Testis (tissue), 5 donors: ENCODE data around the gene AADACL2. TPM values are rescaled to one million over a fixed set of nuclear protein-coding genes. Genes with fewer than 3 reads are reported as not detected.

Source experiments
- DNase-seq: peaks from one replicate; pipeline ENCODE4 v3.0.0-alpha.2; 2019
- H3K27ac ChIP-seq, 2 donors: fragments of 200-600 bp; sonication (generic); one replicate each; pipeline ENCODE4 v1.5.1; 2019
- H3K27me3 ChIP-seq: fragments of 200-600 bp; sonication (generic); one replicate; pipeline ENCODE4 v1.5.1; 2019
- H3K36me3 ChIP-seq: fragments of 200-600 bp; sonication (generic); one replicate; pipeline ENCODE4 v1.5.1; 2017; ENCODE audit warnings: low read depth; ENCODE audit errors: missing control alignments
- H3K4me1 ChIP-seq: fragments of 200-600 bp; sonication (generic); one replicate; pipeline ENCODE4 v1.5.1; 2019
- H3K4me3 ChIP-seq, 2 donors: fragments of 200-600 bp; sonication (generic); one replicate each; pipeline ENCODE4 v1.5.1; 2017 to 2019
- H3K9me3 ChIP-seq: fragments of 200-600 bp; sonication (generic); one replicate; pipeline ENCODE4 v1.5.1; 2017
- POLR2A ChIP-seq: fragments of 450-650 bp; IDR thresholded peaks from one replicate; pipeline ENCODE4 v1.6.1; 2017; ENCODE audit warnings: antibody characterized with exemption, mild to moderate bottlenecking, moderate library complexity
- WGBS, 2 donors: methylation state at CpG; one replicate each; pipeline ENCODE4 v1.1.5; 2018; 5-methylcytosine and 5-hydroxymethylcytosine counted together
- intact Hi-C: fragments of 100-400 bp; cut with DNase I; formaldehyde crosslinking; loops from one replicate; pipeline ENCODE4 v1.15.1; 2023; ENCODE audit warnings: low total_unique reads
- long read RNA-seq, 2 donors: transcript quantifications; one replicate each; lab custom pipeline, GENCODE V29; 2026
- polyA plus RNA-seq: library from polyadenylated mRNA; stranded (reverse); fragments of 350-450 nt; fragmentation: Illumina TruSeq; extraction: RNeasy Lipid Tissue Mini Kit (QIAGEN cat#74804); gene quantifications from one replicate; pipeline ENCODE4 v1.2.3, GENCODE V29; 2014; ENCODE audit warnings: low read depth, low replicate concordance; ENCODE audit not compliant: insufficient read depth
- total RNA-seq, 2 donors: library from RNA; depleted of rRNA; stranded (reverse); fragments of >200 nt; gene quantifications; one replicate each; pipeline ENCODE4 v1.2.3, GENCODE V29; 2016
- TF ChIP-seq, protein P1 (sequence below), 3 experiments: fragments of 450-650 bp in 2 of 3; fragments of 200-600 bp in 1 of 3; sonication (generic) in 1 of 3; IDR thresholded peaks; one replicate each; pipeline ENCODE4 v1.5.1; 2016 to 2019; ENCODE audit warnings: antibody characterized with exemption in 3 of 3, mild to moderate bottlenecking in 2 of 3, moderate library complexity in 1 of 3

Gene AADACL2, protein sequence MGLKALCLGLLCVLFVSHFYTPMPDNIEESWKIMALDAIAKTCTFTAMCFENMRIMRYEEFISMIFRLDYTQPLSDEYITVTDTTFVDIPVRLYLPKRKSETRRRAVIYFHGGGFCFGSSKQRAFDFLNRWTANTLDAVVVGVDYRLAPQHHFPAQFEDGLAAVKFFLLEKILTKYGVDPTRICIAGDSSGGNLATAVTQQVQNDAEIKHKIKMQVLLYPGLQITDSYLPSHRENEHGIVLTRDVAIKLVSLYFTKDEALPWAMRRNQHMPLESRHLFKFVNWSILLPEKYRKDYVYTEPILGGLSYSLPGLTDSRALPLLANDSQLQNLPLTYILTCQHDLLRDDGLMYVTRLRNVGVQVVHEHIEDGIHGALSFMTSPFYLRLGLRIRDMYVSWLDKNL
- total RNA-seq (not detected), polyA plus RNA-seq (0.36 TPM)
- long read RNA-seq, donor 1 = 0 reads
- long read RNA-seq, donor 2 = 0 reads

DNA sequence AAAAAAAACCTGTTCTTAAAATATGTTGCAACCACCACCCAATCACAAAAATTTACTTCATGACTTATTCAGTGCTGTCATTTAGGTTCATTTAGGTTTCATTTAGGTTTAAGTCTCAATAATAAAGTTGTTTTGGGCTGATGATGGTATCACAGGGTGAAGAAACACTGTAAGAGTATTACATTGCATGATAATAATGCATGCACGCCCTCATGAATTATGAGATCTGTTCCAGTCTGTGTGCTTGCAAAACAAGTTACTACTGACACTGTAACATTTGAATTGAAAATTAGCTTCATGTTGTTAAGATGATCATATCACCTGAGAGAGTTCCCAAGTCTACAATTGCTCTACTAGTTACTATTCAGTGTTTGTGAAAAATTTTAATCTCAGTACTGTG, at the start of gene AADACL2:
Gene AADACL2 (plus strand): TSS at position 315 of the 400 bp plus-strand sequence. CDS start 109 bp downstream, outside the sequence.
- Histone ChIP-seq H3K27me3 (no peaks in the 10 kb centered on the region), H3K36me3 (no peaks in the 10 kb centered on the region), H3K4me1 (no peaks in the 10 kb centered on the region), H3K4me3 (no peak within 1 kb of the TSS), H3K9me3 (no peaks in the 10 kb centered on the region), H3K27ac (no peak within 1 kb of the TSS)
- no peak for TF ChIP-seq POLR2A
- TF ChIP-seq, protein P1, sequence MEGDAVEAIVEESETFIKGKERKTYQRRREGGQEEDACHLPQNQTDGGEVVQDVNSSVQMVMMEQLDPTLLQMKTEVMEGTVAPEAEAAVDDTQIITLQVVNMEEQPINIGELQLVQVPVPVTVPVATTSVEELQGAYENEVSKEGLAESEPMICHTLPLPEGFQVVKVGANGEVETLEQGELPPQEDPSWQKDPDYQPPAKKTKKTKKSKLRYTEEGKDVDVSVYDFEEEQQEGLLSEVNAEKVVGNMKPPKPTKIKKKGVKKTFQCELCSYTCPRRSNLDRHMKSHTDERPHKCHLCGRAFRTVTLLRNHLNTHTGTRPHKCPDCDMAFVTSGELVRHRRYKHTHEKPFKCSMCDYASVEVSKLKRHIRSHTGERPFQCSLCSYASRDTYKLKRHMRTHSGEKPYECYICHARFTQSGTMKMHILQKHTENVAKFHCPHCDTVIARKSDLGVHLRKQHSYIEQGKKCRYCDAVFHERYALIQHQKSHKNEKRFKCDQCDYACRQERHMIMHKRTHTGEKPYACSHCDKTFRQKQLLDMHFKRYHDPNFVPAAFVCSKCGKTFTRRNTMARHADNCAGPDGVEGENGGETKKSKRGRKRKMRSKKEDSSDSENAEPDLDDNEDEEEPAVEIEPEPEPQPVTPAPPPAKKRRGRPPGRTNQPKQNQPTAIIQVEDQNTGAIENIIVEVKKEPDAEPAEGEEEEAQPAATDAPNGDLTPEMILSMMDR (IDR thresholded peaks at IDR 0.05) = no peak
- intact Hi-C loops = no loop called here
- DNase-seq = no peak
- 89% methylated on average over 1 of the region's 1 CpG for WGBS, 2 donors

DNA sequence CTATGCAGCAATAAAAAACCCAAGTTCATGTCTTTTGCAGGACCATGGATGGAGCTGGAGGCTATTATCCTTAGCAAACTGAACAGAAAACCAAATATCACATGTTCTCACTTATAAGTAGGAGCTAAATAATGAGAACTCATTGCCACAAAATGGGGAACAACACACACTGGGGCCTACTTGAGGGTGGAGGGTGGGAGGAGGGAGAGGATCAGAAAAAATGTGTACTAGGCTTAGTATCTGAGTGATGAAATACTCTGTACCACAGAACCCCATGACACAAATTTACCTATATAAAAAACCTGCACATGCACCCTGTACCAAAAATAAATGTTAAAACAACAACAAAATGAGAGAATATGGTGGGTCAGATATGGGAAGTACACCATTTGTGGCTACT, 49.6 kb upstream of the AADACL2 start:
- TF ChIP-seq, protein P1 (IDR thresholded peaks at IDR 0.05) = no peak
- no peak for TF ChIP-seq POLR2A
- H3K4me3 ChIP-seq = no peak overlapping the region
- no peak for DNase-seq

DNA sequence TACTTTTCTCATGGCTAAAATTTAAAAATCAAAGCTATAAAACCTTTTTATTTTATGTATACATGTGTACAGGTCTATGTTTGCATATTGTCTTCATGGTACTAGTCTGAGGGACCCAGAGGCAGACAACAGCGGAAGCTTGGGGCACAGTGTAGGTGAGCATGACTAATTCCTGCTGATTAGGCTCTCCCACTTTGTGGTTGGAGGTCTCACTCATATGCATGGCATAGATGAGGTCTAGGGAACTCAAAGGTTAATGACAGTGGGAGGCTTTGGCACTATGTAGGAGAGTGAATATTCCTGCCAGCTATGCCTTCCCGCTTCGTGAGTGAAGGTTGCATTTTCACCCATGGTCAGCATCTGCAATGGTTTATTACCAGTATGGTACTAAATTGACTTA, 47.5 kb upstream of the AADACL2 start:
- no peak overlapping the region for H3K4me3 ChIP-seq
- 85 to 90% methylated on average over 3 of the region's 3 CpGs for WGBS, 2 donors
- intact Hi-C loops = no loop called here
- no peaks in the 10 kb centered on the region for H3K36me3 ChIP-seq
- no peaks in the 10 kb centered on the region for H3K9me3 ChIP-seq
- TF ChIP-seq POLR2A = no peak
- TF ChIP-seq, protein P1 (IDR thresholded peaks at IDR 0.05) = no peak
- no peaks in the 10 kb centered on the region for H3K4me1 ChIP-seq
- no peaks in the 10 kb centered on the region for H3K27me3 ChIP-seq
- no peak overlapping the region for H3K27ac ChIP-seq
- DNase-seq = no peak

More for the DNA sequence above, 49.6 kb upstream of the AADACL2 start:
- Histone ChIP-seq H3K4me1 (no peaks in the 10 kb centered on the region), H3K27me3 (no peaks in the 10 kb centered on the region), H3K9me3 (no peaks in the 10 kb centered on the region), H3K27ac (no peak overlapping the region), H3K36me3 (no peaks in the 10 kb centered on the region)
- intact Hi-C loops = no loop called here

DNA sequence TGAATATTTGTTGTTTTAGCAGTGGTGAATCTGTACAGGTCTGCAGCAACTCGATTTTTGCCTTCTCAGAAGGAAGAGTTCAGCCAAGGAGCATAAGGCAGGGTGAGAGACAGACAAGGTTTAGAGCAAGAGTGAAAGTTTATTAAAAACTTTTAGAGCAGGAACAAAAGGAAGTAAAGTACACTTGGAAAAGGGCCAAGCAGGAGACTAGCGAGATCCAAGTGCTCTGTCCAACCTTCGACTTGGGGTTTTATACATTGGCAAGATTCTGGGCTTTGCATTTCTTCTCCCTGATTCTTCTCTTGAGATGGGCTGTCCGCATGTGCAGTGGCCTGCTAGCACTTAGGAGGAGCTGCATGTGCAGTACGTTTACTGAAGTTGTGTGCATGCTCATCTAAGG, 46.7 kb upstream of the AADACL2 start:
- no peak overlapping the region for H3K4me3 ChIP-seq
- H3K27ac ChIP-seq = no peak overlapping the region
- H3K36me3 ChIP-seq = no peaks in the 10 kb centered on the region
- no peak for DNase-seq
- TF ChIP-seq POLR2A = no peak
- TF ChIP-seq, protein P1 (IDR thresholded peaks at IDR 0.05) = no peak
- WGBS, 2 donors = 29 to 32% methylated on average over 5 of the region's 5 CpGs
- H3K4me1 ChIP-seq = no peaks in the 10 kb centered on the region
- H3K9me3 ChIP-seq = no peaks in the 10 kb centered on the region
- intact Hi-C loops = no loop called here
- no peaks in the 10 kb centered on the region for H3K27me3 ChIP-seq

DNA sequence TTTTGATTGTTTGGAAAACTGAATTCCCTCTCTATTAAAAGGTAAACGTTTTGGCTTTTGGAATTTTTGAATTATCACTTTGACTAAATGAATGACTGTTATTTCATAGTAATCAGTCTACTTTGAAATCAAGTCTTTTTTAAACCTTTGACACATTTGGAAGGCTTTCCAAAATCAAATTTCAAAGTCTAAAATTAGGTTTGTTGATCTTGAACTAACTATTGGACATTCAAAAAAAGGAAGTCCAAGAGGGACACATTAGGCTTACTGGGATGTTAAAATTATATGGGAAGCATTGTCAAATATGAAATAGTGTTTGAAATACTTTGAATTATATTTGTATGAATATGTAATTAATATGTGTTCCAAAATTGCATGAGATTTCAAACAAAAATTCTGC, 45.2 kb upstream of the AADACL2 start:
- H3K36me3 ChIP-seq = no peaks in the 10 kb centered on the region
- WGBS, 2 donors = 63 to 65% methylated on average over 1 of the region's 1 CpG
- H3K27me3 ChIP-seq = no peaks in the 10 kb centered on the region
- no peak overlapping the region for H3K4me3 ChIP-seq
- no peak for DNase-seq
- no peaks in the 10 kb centered on the region for H3K9me3 ChIP-seq
- intact Hi-C loops = no loop called here
- TF ChIP-seq, protein P1 (IDR thresholded peaks at IDR 0.05) = no peak
- TF ChIP-seq POLR2A = no peak
- H3K27ac ChIP-seq = no peak overlapping the region
- H3K4me1 ChIP-seq = no peaks in the 10 kb centered on the region
